WTC11 (cell line): Measurements from ENCODE around the gene CYB5A. TPM values are rescaled to one million over a fixed set of nuclear protein-coding genes. Genes with fewer than 3 reads are reported as not detected.

Experiments
- ATAC-seq: fragments of 200-7000 bp; cut with Tn5 transposase; 2 replicates; pipeline ENCODE4 v1.10.0; 2021; ENCODE audit warnings: mild to moderate bottlenecking, moderate library complexity
- CTCF ChIA-PET: fragments of 300-600 bp; sonication (Branson Sonifier 250); formaldehyde crosslinking; loops from one replicate; lab custom pipeline; 2021; ENCODE audit warnings: antibody characterized with exemption; lab: Charles Lee
- POLR2A ChIA-PET: fragments of 350-600 bp; sonication (Branson Sonifier 250); formaldehyde crosslinking; loops from one replicate; lab custom pipeline; 2021; ENCODE audit warnings: antibody characterized with exemption; lab: Charles Lee
- DNase-seq: peaks from one replicate; pipeline ENCODE4 v3.0.0; 2021; ENCODE audit warnings: low spot score
- H3K27ac Mint-ChIP-seq: 2 replicates; pipeline ENCODE4 v1.8.0; 2021; ENCODE audit warnings: mixed read lengths
- H3K27me3 Mint-ChIP-seq: 2 replicates; pipeline ENCODE4 v1.8.0; 2021; ENCODE audit warnings: low read depth, mild to moderate bottlenecking, moderate library complexity, mixed read lengths
- H3K36me3 Mint-ChIP-seq: 2 replicates; pipeline ENCODE4 v1.8.0; 2021; ENCODE audit warnings: mixed read lengths
- H3K4me1 Mint-ChIP-seq: 2 replicates; pipeline ENCODE4 v1.8.0; 2022; ENCODE audit warnings: mixed read lengths
- H3K4me3 Mint-ChIP-seq: 2 replicates; pipeline ENCODE4 v1.8.0; 2021; ENCODE audit warnings: mild to moderate bottlenecking, moderate library complexity, mixed read lengths
- H3K9me3 Mint-ChIP-seq: 2 replicates; pipeline ENCODE4 v1.8.0; 2021; ENCODE audit warnings: mixed read lengths
- AR ChIP-seq: fragments of 250-450 bp; sonication (Bioruptor Pico); IDR thresholded peaks from 2 replicates; pipeline ENCODE4 v1.9.0; 2021; ENCODE audit warnings: mild to moderate bottlenecking
- ARID4B ChIP-seq: sonication (generic); formaldehyde crosslinking; IDR thresholded peaks from 2 replicates; pipeline ENCODE4 v1.8.0; 2023; ENCODE audit warnings: missing genetic modification reagents, mild to moderate bottlenecking, borderline replicate concordance
- CTCF ChIP-seq: fragments of 200-600 bp; IDR thresholded peaks from 2 replicates; pipeline ENCODE4 v1.8.0; 2022; ENCODE audit warnings: antibody characterized with exemption
- ELF4 ChIP-seq: sonication (generic); formaldehyde crosslinking; IDR thresholded peaks from 2 replicates; pipeline ENCODE4 v1.8.1; 2022; ENCODE audit warnings: low read depth, mild to moderate bottlenecking, moderate library complexity, missing genetic modification reagents
- ESRRA ChIP-seq: sonication (generic); formaldehyde crosslinking; IDR thresholded peaks from 2 replicates; pipeline ENCODE4 v1.8.1; 2022; ENCODE audit warnings: mild to moderate bottlenecking, missing genetic modification reagents, borderline replicate concordance
- IRF2 ChIP-seq: sonication (generic); formaldehyde crosslinking; IDR thresholded peaks from 2 replicates; pipeline ENCODE4 v1.8.0; 2022; ENCODE audit warnings: low read depth, missing genetic modification reagents, borderline replicate concordance
- JUN ChIP-seq: sonication (generic); formaldehyde crosslinking; IDR thresholded peaks from 2 replicates; pipeline ENCODE4 v1.8.0; 2023; ENCODE audit warnings: mild to moderate bottlenecking, missing genetic modification reagents
- MLX ChIP-seq: sonication (generic); formaldehyde crosslinking; IDR thresholded peaks from 2 replicates; pipeline ENCODE4 v1.8.1; 2023; ENCODE audit warnings: mild to moderate bottlenecking, missing genetic modification reagents, moderate library complexity
- MYBL2 ChIP-seq: sonication (generic); formaldehyde crosslinking; IDR thresholded peaks from 2 replicates; pipeline ENCODE4 v1.8.1; 2023; ENCODE audit warnings: mild to moderate bottlenecking, moderate library complexity, missing genetic modification reagents
- NR1H2 ChIP-seq: sonication (generic); formaldehyde crosslinking; IDR thresholded peaks from 2 replicates; pipeline ENCODE4 v1.9.0; 2021; ENCODE audit warnings: mild to moderate bottlenecking, moderate library complexity, missing genetic modification reagents
- SMAD3 ChIP-seq: sonication (generic); formaldehyde crosslinking; IDR thresholded peaks from 2 replicates; pipeline ENCODE4 v1.8.0; 2022; ENCODE audit warnings: missing genetic modification reagents, mild to moderate bottlenecking, borderline replicate concordance
- TCF7 ChIP-seq: sonication (generic); formaldehyde crosslinking; IDR thresholded peaks from 2 replicates; pipeline ENCODE4 v1.8.0; 2022; ENCODE audit warnings: mild to moderate bottlenecking, low read depth, missing genetic modification reagents, moderate library complexity
- ZNF219 ChIP-seq: sonication (generic); formaldehyde crosslinking; IDR thresholded peaks from 2 replicates; pipeline ENCODE4 v1.8.0; 2023; ENCODE audit warnings: missing genetic modification reagents, mild to moderate bottlenecking, borderline replicate concordance
- ZNF263 ChIP-seq: sonication (generic); formaldehyde crosslinking; IDR thresholded peaks from 2 replicates; pipeline ENCODE4 v1.8.1; 2022; ENCODE audit warnings: low read depth, mild to moderate bottlenecking, moderate library complexity, missing genetic modification reagents
- ZNF317 ChIP-seq: sonication (generic); formaldehyde crosslinking; IDR thresholded peaks from 2 replicates; pipeline ENCODE4 v1.8.1; 2023; ENCODE audit warnings: low read depth, mild to moderate bottlenecking, moderate library complexity, missing genetic modification reagents, borderline replicate concordance
- ZNF416 ChIP-seq: fragments of 250-450 bp; sonication (Bioruptor Pico); IDR thresholded peaks from 2 replicates; pipeline ENCODE4 v1.9.0; 2021; ENCODE audit warnings: mild to moderate bottlenecking, inconsistent platforms
- ZNF425 ChIP-seq: fragments of 250-450 bp; sonication (Bioruptor Pico); conservative IDR thresholded peaks from 2 replicates; pipeline ENCODE4 v1.9.0; 2021; ENCODE audit warnings: mild to moderate bottlenecking
- ZNF671 ChIP-seq: fragments of 250-450 bp; sonication (Bioruptor Pico); IDR thresholded peaks from 2 replicates; pipeline ENCODE4 v1.8.0; 2021; ENCODE audit warnings: mild to moderate bottlenecking
- total RNA-seq: library from RNA; stranded (reverse); gene quantifications from 3 replicates; pipeline ENCODE4 v1.2.3, GENCODE V29; 2021

CYB5A gene
- total RNA-seq, 1 experiment from 2014 or later, result 127 TPM

- TF ChIP-seq ZNF425 (CRISPR knock-in tag), result no peak
- no peak for TF ChIP-seq AR (CRISPR knock-in tag)
- no peak for TF ChIP-seq ZNF263 (CRISPR knock-in tag)
These were observed 10.5 kb downstream of the CYB5A start (continued) for GRCh38 chr18:74281011-74281979.

GRCh38 chr18:74278983-74279382 is 12.8 kb downstream of the CYB5A start:
- TF ChIP-seq CTCF, result no peak
- TF ChIP-seq ZNF317 (CRISPR knock-in tag), result no peak
- TF ChIP-seq NR1H2 (CRISPR knock-in tag), result no peak
- TF ChIP-seq, all 79 proteins: peak for 0
- H3K27ac Mint-ChIP-seq, result no peak overlapping the region
- no peak overlapping the region for H3K4me3 Mint-ChIP-seq
- peaks cover 36% of the 10 kb centered on the region for H3K36me3 Mint-ChIP-seq
- DNase-seq, result no peak
- no peak for ATAC-seq
- peaks cover 84% of the 10 kb centered on the region for H3K4me1 Mint-ChIP-seq
- ChIA-PET POLR2A (no interaction called here), CTCF (no interaction called here)
- H3K27me3 Mint-ChIP-seq, result no peaks in the 10 kb centered on the region
- H3K9me3 Mint-ChIP-seq, result 0 out of 2 replicates have a peak, but pooled peaks cover 3% of the 10 kb centered on the region

- ChIA-PET CTCF (interaction anchor here (1.3 kb wide), 1 partner anchor 10 kb away, joined by 4 read pairs; no protein-coding TSS in a partner anchor), POLR2A (no interaction called here)
- Mint-ChIP-seq H3K27ac (peak overlapping the region; percentile 55; the same call in 1 of the 2 replicates), H3K36me3 (peaks cover 43% of the 10 kb centered on the region), H3K4me1 (peaks cover 84% of the 10 kb centered on the region), H3K27me3 (no peaks in the 10 kb centered on the region), H3K4me3 (no peak overlapping the region), H3K9me3 (0 out of 2 replicates have a peak, but pooled peaks cover 3% of the 10 kb centered on the region)
- ATAC-seq (no peak), DNase-seq (no peak)
- no peak for TF ChIP-seq ZNF416 (CRISPR knock-in tag)
- no peak for TF ChIP-seq MYBL2 (CRISPR knock-in tag)
- TF ChIP-seq SMAD3 (CRISPR knock-in tag), result no peak
- no peak for TF ChIP-seq TCF7
- TF ChIP-seq ZNF671 (CRISPR knock-in tag), result no peak
- TF ChIP-seq IRF2 (CRISPR knock-in tag), result no peak
- no peak for TF ChIP-seq ESRRA (CRISPR knock-in tag)
- no peak for TF ChIP-seq MLX (CRISPR knock-in tag)
- TF ChIP-seq ZNF219 (CRISPR knock-in tag), result no peak
- no peak for TF ChIP-seq ELF4 (CRISPR knock-in tag)
- no peak for TF ChIP-seq JUN
- no peak for TF ChIP-seq ARID4B
These were observed 13.7 kb downstream of the CYB5A start for GRCh38 chr18:74278058-74278457.
